WTC11 (cell line): ENCODE data around the gene CTNNA2. TPM values are rescaled to one million over a fixed set of nuclear protein-coding genes. Genes with fewer than 3 reads are reported as not detected.

Experiments
- ATAC-seq: fragments of 200-7000 bp; cut with Tn5 transposase; 2 replicates; pipeline ENCODE4 v1.10.0; 2021; ENCODE audit warnings: mild to moderate bottlenecking, moderate library complexity
- CTCF ChIA-PET: fragments of 300-600 bp; sonication (Branson Sonifier 250); formaldehyde crosslinking; loops from one replicate; lab custom pipeline; 2021; ENCODE audit warnings: antibody characterized with exemption; lab: Charles Lee
- POLR2A ChIA-PET: fragments of 350-600 bp; sonication (Branson Sonifier 250); formaldehyde crosslinking; loops from one replicate; lab custom pipeline; 2021; ENCODE audit warnings: antibody characterized with exemption; lab: Charles Lee
- DNase-seq: peaks from one replicate; pipeline ENCODE4 v3.0.0; 2021; ENCODE audit warnings: low spot score
- H3K27ac Mint-ChIP-seq: 2 replicates; pipeline ENCODE4 v1.8.0; 2021; ENCODE audit warnings: mixed read lengths
- H3K27me3 Mint-ChIP-seq: 2 replicates; pipeline ENCODE4 v1.8.0; 2021; ENCODE audit warnings: low read depth, mild to moderate bottlenecking, moderate library complexity, mixed read lengths
- H3K36me3 Mint-ChIP-seq: 2 replicates; pipeline ENCODE4 v1.8.0; 2021; ENCODE audit warnings: mixed read lengths
- H3K4me1 Mint-ChIP-seq: 2 replicates; pipeline ENCODE4 v1.8.0; 2022; ENCODE audit warnings: mixed read lengths
- H3K4me3 Mint-ChIP-seq: 2 replicates; pipeline ENCODE4 v1.8.0; 2021; ENCODE audit warnings: mild to moderate bottlenecking, moderate library complexity, mixed read lengths
- H3K9me3 Mint-ChIP-seq: 2 replicates; pipeline ENCODE4 v1.8.0; 2021; ENCODE audit warnings: mixed read lengths
- AR ChIP-seq: fragments of 250-450 bp; sonication (Bioruptor Pico); IDR thresholded peaks from 2 replicates; pipeline ENCODE4 v1.9.0; 2021; ENCODE audit warnings: mild to moderate bottlenecking
- CREB1 ChIP-seq: sonication (generic); formaldehyde crosslinking; IDR thresholded peaks from 2 replicates; pipeline ENCODE4 v1.8.0; 2023; ENCODE audit warnings: mild to moderate bottlenecking, missing genetic modification reagents
- E2F5 ChIP-seq: sonication (generic); formaldehyde crosslinking; IDR thresholded peaks from 2 replicates; pipeline ENCODE4 v1.8.1; 2022; ENCODE audit warnings: mild to moderate bottlenecking, moderate library complexity, missing genetic modification reagents
- EMX1 ChIP-seq: fragments of 250-450 bp; sonication (Bioruptor Pico); IDR thresholded peaks from 2 replicates; pipeline ENCODE4 v1.8.0; 2021; ENCODE audit warnings: mild to moderate bottlenecking
- ESRRA ChIP-seq: sonication (generic); formaldehyde crosslinking; IDR thresholded peaks from 2 replicates; pipeline ENCODE4 v1.8.1; 2022; ENCODE audit warnings: mild to moderate bottlenecking, missing genetic modification reagents, borderline replicate concordance
- ETV6 ChIP-seq: sonication (generic); formaldehyde crosslinking; IDR thresholded peaks from 2 replicates; pipeline ENCODE4 v1.8.1; 2022; ENCODE audit warnings: mild to moderate bottlenecking, missing genetic modification reagents
- FOXJ3 ChIP-seq: sonication (generic); formaldehyde crosslinking; IDR thresholded peaks from 2 replicates; pipeline ENCODE4 v1.9.0; 2021; ENCODE audit warnings: missing genetic modification reagents, mild to moderate bottlenecking, borderline replicate concordance
- GTF2I ChIP-seq: fragments of 250-450 bp; sonication (Bioruptor Pico); conservative IDR thresholded peaks from 2 replicates; pipeline ENCODE4 v1.4.0; 2021; ENCODE audit warnings: mild to moderate bottlenecking
- IRF1 ChIP-seq: sonication (generic); formaldehyde crosslinking; IDR thresholded peaks from 2 replicates; pipeline ENCODE4 v1.8.0; 2023; ENCODE audit warnings: missing genetic modification reagents
- MLX ChIP-seq: sonication (generic); formaldehyde crosslinking; IDR thresholded peaks from 2 replicates; pipeline ENCODE4 v1.8.1; 2023; ENCODE audit warnings: mild to moderate bottlenecking, missing genetic modification reagents, moderate library complexity
- NFYB ChIP-seq: sonication (generic); formaldehyde crosslinking; conservative IDR thresholded peaks from 2 replicates; pipeline ENCODE4 v1.8.0; 2022; ENCODE audit warnings: low read depth, missing genetic modification reagents
- PREB ChIP-seq: sonication (generic); formaldehyde crosslinking; IDR thresholded peaks from 2 replicates; pipeline ENCODE4 v1.8.1; 2022; ENCODE audit warnings: mild to moderate bottlenecking, missing genetic modification reagents, moderate library complexity, borderline replicate concordance
- SMAD3 ChIP-seq: sonication (generic); formaldehyde crosslinking; IDR thresholded peaks from 2 replicates; pipeline ENCODE4 v1.8.0; 2022; ENCODE audit warnings: missing genetic modification reagents, mild to moderate bottlenecking, borderline replicate concordance
- SOX15 ChIP-seq: fragments of 250-450 bp; sonication (Bioruptor Pico); IDR thresholded peaks from 2 replicates; pipeline ENCODE4 v1.9.0; 2021; ENCODE audit warnings: mild to moderate bottlenecking
- SP1 ChIP-seq: sonication (generic); formaldehyde crosslinking; conservative IDR thresholded peaks from 2 replicates; pipeline ENCODE4 v1.8.1; 2022; ENCODE audit warnings: missing genetic modification reagents
- TEAD1 ChIP-seq: sonication (generic); formaldehyde crosslinking; IDR thresholded peaks from 2 replicates; pipeline ENCODE4 v1.8.0; 2022; ENCODE audit warnings: mild to moderate bottlenecking, missing genetic modification reagents
- USF1 ChIP-seq: sonication (generic); formaldehyde crosslinking; IDR thresholded peaks from 2 replicates; pipeline ENCODE4 v1.8.0; 2022; ENCODE audit warnings: mild to moderate bottlenecking, missing genetic modification reagents
- USF2 ChIP-seq: sonication (generic); formaldehyde crosslinking; IDR thresholded peaks from 2 replicates; pipeline ENCODE4 v1.8.1; 2023; ENCODE audit warnings: mild to moderate bottlenecking, missing genetic modification reagents, moderate library complexity
- ZBTB21 ChIP-seq: sonication (generic); formaldehyde crosslinking; IDR thresholded peaks from 2 replicates; pipeline ENCODE4 v1.8.1; 2023; ENCODE audit warnings: mild to moderate bottlenecking, missing genetic modification reagents, borderline replicate concordance
- ZBTB43 ChIP-seq: sonication (generic); formaldehyde crosslinking; IDR thresholded peaks from 2 replicates; pipeline ENCODE4 v1.8.1; 2023; ENCODE audit warnings: mild to moderate bottlenecking, missing genetic modification reagents
- ZNF423 ChIP-seq: fragments of 250-450 bp; sonication (Bioruptor Pico); IDR thresholded peaks from 2 replicates; pipeline ENCODE4 v2.1.2; 2022; ENCODE audit warnings: mild to moderate bottlenecking, moderate library complexity
- ZSCAN18 ChIP-seq: fragments of 250-450 bp; sonication (Bioruptor Pico); IDR thresholded peaks from 2 replicates; pipeline ENCODE4 v2.1.2; 2022; ENCODE audit warnings: mild to moderate bottlenecking, moderate library complexity
- total RNA-seq: library from RNA; stranded (reverse); gene quantifications from 3 replicates; pipeline ENCODE4 v1.2.3, GENCODE V29; 2021

The CTNNA2 gene
- total RNA-seq, 1 experiment from 2014 or later: 3.8 TPM

GRCh38 chr2:80007777-80008503, 495.1 kb downstream of the CTNNA2 start (continued):
- no peak for TF ChIP-seq ZSCAN18 (CRISPR knock-in tag)
- TF ChIP-seq USF2: no peak
- no peak for TF ChIP-seq ZBTB21
- no peak for TF ChIP-seq IRF1
- no peak for TF ChIP-seq MLX
- TF ChIP-seq USF1 (CRISPR knock-in tag): no peak
- TF ChIP-seq SP1: 0 out of 2 replicates have a peak, but pooled peaks have one; percentile 34
- no peak for TF ChIP-seq SOX15 (CRISPR knock-in tag)
- TF ChIP-seq FOXJ3 (CRISPR knock-in tag): no peak
- TF ChIP-seq E2F5: no peak
- peak; percentile 73; the same call in 1 of the 2 replicates for TF ChIP-seq TEAD1
- no peak for TF ChIP-seq PREB (CRISPR knock-in tag)
- no peak for TF ChIP-seq SMAD3 (CRISPR knock-in tag)
- no peak for TF ChIP-seq GTF2I (CRISPR knock-in tag)
- peak; percentile 55; the same call in 1 of the 2 replicates for TF ChIP-seq ZNF423 (CRISPR knock-in tag)
- no peak for TF ChIP-seq EMX1 (CRISPR knock-in tag)
- TF ChIP-seq ETV6 (CRISPR knock-in tag): 0 out of 2 replicates have a peak, but pooled peaks have one; percentile 44

- H3K4me3 Mint-ChIP-seq: peak overlapping the region; percentile 0; the same call in 1 of the 2 replicates
- H3K27me3 Mint-ChIP-seq: peaks cover 95% of the 10 kb centered on the region
- POLR2A ChIA-PET: no interaction called here
- no peaks in the 10 kb centered on the region for H3K9me3 Mint-ChIP-seq
- peaks cover 27% of the 10 kb centered on the region for H3K4me1 Mint-ChIP-seq
- H3K27ac Mint-ChIP-seq: no peak overlapping the region
- TF ChIP-seq CREB1: no peak
- TF ChIP-seq ESRRA (CRISPR knock-in tag): no peak
- TF ChIP-seq NFYB (CRISPR knock-in tag): no peak
- no peak for TF ChIP-seq USF1 (CRISPR knock-in tag)
- TF ChIP-seq AR (CRISPR knock-in tag): no peak
- TF ChIP-seq ZBTB43 (CRISPR knock-in tag): no peak
- peak; percentile 49 for ATAC-seq
- H3K36me3 Mint-ChIP-seq: no peaks in the 10 kb centered on the region
- CTCF ChIA-PET: interaction anchor here (1.0 kb wide), 1 partner anchor 27 kb away, joined by 3 read pairs; no protein-coding TSS in a partner anchor
- DNase-seq: no peak
Measured at GRCh38 chr2:80008596-80008995, 495.7 kb downstream of the CTNNA2 start.
